Keratinocyte (primary cell): ENCODE results near the gene UBA7. TPM values are rescaled to one million over a fixed set of nuclear protein-coding genes. Genes with fewer than 3 reads are reported as not detected.

Source experiments
- DNase-seq: peaks from one replicate; pipeline ENCODE4 v3.0.0-alpha.2; 2011; ENCODE audit warnings: low read depth, missing footprints, low spot score
- FAIRE-seq: peaks from 2 replicates; lab custom pipeline; 2011; peaks lifted over from hg19 to GRCh38; lab: Jason Lieb, UNC
- H2AFZ ChIP-seq: 2 replicates; pipeline ENCODE4 v1.6.0; 2012; ENCODE audit warnings: low read length, control low read depth, inconsistent platforms; ENCODE audit not compliant: control insufficient read depth
- H3K27ac ChIP-seq: 2 replicates; pipeline ENCODE4 v1.5.1; 2011; ENCODE audit warnings: low read length; ENCODE audit not compliant: control insufficient read depth, insufficient read depth
- H3K27me3 ChIP-seq: 3 replicates; pipeline ENCODE4 v1.6.0; 2011; ENCODE audit warnings: low read length; ENCODE audit not compliant: control insufficient read depth, insufficient read depth; ENCODE audit errors: extremely low read depth
- H3K36me3 ChIP-seq, 2 experiments: 2 replicates in 1 of 2; 3 replicates in 1 of 2; pipeline ENCODE4 v1.5.1; 2011; ENCODE audit warnings: low read length in 2 of 2, mild to moderate bottlenecking in 1 of 2; ENCODE audit not compliant: control insufficient read depth in 2 of 2, insufficient read depth in 2 of 2; ENCODE audit errors: extremely low read depth in 1 of 2
- H3K4me1 ChIP-seq: 3 replicates; pipeline ENCODE4 v1.5.1; 2011; ENCODE audit warnings: low read length; ENCODE audit not compliant: control insufficient read depth, insufficient read depth; ENCODE audit errors: extremely low read depth
- H3K4me2 ChIP-seq: 3 replicates; pipeline ENCODE4 v1.6.0; 2011; ENCODE audit warnings: low read depth, low read length; ENCODE audit not compliant: control insufficient read depth, insufficient read depth; ENCODE audit errors: extremely low read depth
- H3K4me3 ChIP-seq, 3 experiments: fragments of 200-600 bp in 1 of 3; sonication (generic) in 1 of 3; 2 replicates in 2 of 3; 3 replicates in 1 of 3; pipeline ENCODE4 v1.5.1; 2011 to 2016; ENCODE audit warnings: low read length in 3 of 3, mild to moderate bottlenecking in 3 of 3, control low read depth in 2 of 3, inconsistent platforms in 1 of 3, low read depth in 1 of 3, mixed read lengths in 1 of 3, mixed run types in 1 of 3, moderate library complexity in 1 of 3; ENCODE audit not compliant: control insufficient read depth in 2 of 3, insufficient read depth in 2 of 3; ENCODE audit errors: extremely low read depth in 1 of 3
- H3K79me2 ChIP-seq: 2 replicates; pipeline ENCODE4 v1.6.0; 2012; ENCODE audit warnings: low read length; ENCODE audit not compliant: control insufficient read depth, insufficient read depth
- H3K9ac ChIP-seq: 3 replicates; pipeline ENCODE4 v1.6.0; 2011; ENCODE audit warnings: low read length; ENCODE audit not compliant: control insufficient read depth, insufficient read depth; ENCODE audit errors: extremely low read depth
- H3K9me1 ChIP-seq: 3 replicates; pipeline ENCODE4 v1.6.0; 2011; ENCODE audit warnings: low read length; ENCODE audit not compliant: control insufficient read depth, insufficient read depth; ENCODE audit errors: extremely low read depth
- H3K9me3 ChIP-seq: 2 replicates; pipeline ENCODE4 v1.5.1; 2012; ENCODE audit warnings: low read depth, low read length; ENCODE audit not compliant: control insufficient read depth
- H4K20me1 ChIP-seq: 3 replicates; pipeline ENCODE4 v1.6.0; 2011; ENCODE audit warnings: low read length; ENCODE audit not compliant: control insufficient read depth, insufficient read depth; ENCODE audit errors: extremely low read depth
- CTCF ChIP-seq, 3 experiments: IDR thresholded peaks in 1 of 3; conservative IDR thresholded peaks in 1 of 3; optimal IDR thresholded peaks in 1 of 3; 2 replicates in 2 of 3; 3 replicates in 1 of 3; pipeline versions ENCODE3 to v1.5.1; 2011; ENCODE audit warnings: low read length in 3 of 3, mild to moderate bottlenecking in 3 of 3, moderate library complexity in 2 of 3, control low read depth in 1 of 3, inconsistent platforms in 1 of 3; ENCODE audit not compliant: insufficient read depth in 2 of 3; ENCODE audit errors: extremely low read depth in 1 of 3
- EZH2 ChIP-seq: IDR thresholded peaks from one replicate; pipeline ENCODE4 v1.6.1; 2012; ENCODE audit warnings: inconsistent platforms, mild to moderate bottlenecking, low read length, moderate library complexity
- dilution Hi-C: fragments of 300-500 bp; cut with MboI; formaldehyde crosslinking; loops from one replicate; pipeline ENCODE4 v1.7.0; 2020; ENCODE audit warnings: low sequenced_read_pairs; ENCODE audit not compliant: extremely low pct_ligation_motif_present
- polyA plus RNA-seq, 5 experiments: library from polyadenylated mRNA; depleted of rRNA in 3 of 5; stranded (reverse) in 3 of 5; stranded (forward) in 1 of 5; unstranded in 1 of 5; fragments of >200 nt; gene quantifications; 1 replicate in 1 of 5; 2 replicates in 3 of 5; 3 replicates in 1 of 5; pipeline versions ENCODE4 v1.2.1 to v1.2.3, GENCODE V29; 2011 to 2012; ENCODE audit warnings: missing spikeins in 2 of 5, low read depth in 1 of 5, low replicate concordance in 1 of 5

Gene UBA7
- polyA plus RNA-seq, 1 donor (not counting 4 experiments of a cell fraction or from before 2014, with no cell fraction given): 5.4 TPM

DNA sequence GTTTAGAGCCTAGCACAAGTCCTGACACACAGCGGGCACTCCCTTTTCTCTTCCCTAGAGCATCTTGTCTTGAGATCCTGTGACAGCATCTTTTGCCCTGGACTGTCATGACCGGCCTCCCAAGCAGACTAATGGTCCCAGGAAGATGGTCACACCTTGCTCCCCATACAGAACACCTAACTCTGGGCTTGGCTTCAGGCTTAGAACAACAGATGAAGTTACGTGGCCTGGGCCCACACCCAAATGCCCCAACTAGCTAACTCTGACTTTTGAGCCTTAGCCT, 26.6 kb downstream of the UBA7 start:
- Histone ChIP-seq H3K36me3 (peaks cover 0 to 8% of the 10 kb centered on the region in 2 experiments), H3K79me2 (peaks cover 31% of the 10 kb centered on the region), H3K27me3 (no peaks in the 10 kb centered on the region), H3K4me1 (peaks cover 12% of the 10 kb centered on the region), H3K4me2 (peak overlapping the region; percentile 94), H3K9me1 (no peaks in the 10 kb centered on the region), H2AFZ (no peak overlapping the region), H3K9ac (peak overlapping the region; percentile 91), H3K27ac (peak overlapping the region; percentile 96), H4K20me1 (no peaks in the 10 kb centered on the region), H3K9me3 (no peaks in the 10 kb centered on the region), H3K4me3 (peak overlapping the region in 1 of 3 experiments; percentile 97)
- peak; percentile 53 for DNase-seq
- TF ChIP-seq CTCF (optimal IDR thresholded peaks at IDR 0.05 in 1 of 3, IDR thresholded peaks at IDR 0.05 in 1 of 3, conservative IDR thresholded peaks at IDR 0.05 in 1 of 3; ENCODE audit: extremely low read depth in 1 of 3, insufficient read depth in 2 of 3, low read length in 3 of 3) (no peak), EZH2 (no peak)
- dilution Hi-C loops: no loop called here
- FAIRE-seq: no peak

DNA sequence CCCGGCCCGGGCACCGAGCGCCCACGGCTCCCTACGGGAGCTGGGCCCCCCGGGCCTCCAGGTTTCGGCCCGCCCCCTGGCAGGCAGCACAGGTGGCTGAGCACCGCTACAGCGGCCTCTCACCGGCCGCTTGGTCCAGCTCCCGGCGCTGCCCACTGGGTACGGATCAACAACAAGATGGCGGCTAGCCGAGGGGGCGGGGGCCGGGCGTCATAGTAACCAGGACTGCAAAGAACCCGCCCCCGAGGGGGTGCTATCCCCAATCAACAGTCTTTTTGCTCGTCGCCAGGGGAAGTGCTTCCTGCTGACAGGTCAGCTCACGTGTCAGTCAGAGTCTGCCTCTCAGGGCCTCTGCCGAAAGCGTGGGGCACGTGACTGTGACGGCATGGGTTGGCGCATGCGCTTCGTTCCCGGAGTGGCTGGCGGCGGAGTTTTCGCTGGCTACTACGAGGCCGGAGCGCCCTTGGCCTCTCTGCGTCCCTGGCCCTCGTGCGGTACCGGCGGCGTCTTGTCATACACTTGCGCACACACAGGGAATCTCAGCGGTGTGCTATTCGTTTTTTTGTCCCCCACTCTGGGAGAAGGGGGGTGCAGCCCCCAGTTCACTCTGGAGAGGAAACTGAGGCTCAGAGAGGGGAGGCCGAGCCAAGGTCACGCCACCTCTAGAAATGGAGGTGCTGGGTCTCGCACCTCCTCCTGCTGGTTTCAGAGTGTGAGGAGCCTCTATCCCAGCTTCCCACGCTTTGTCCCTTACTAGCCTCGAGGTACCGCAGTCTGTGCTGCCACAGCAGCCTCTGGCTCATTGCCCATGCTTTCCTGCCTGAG, 27.2 kb downstream of the UBA7 start, which contains the start of gene IP6K1:
Gene IP6K1, minus strand, starts transcription at position 186 of the 825 bp plus-strand sequence. CDS start 38,502 bp downstream, outside the sequence.
- H3K27ac ChIP-seq: peak within 1 kb of the TSS; percentile 96
- H3K9ac ChIP-seq: peak within 1 kb of the TSS; percentile 91
- peak within 1 kb of the TSS; percentile 86 to 97 (median 93) for H3K4me3 ChIP-seq
- H3K9me1 ChIP-seq: no peaks in the 10 kb centered on the region
- DNase-seq (peak; percentile 99), FAIRE-seq (peak; percentile 92)
- peak within 1 kb of the TSS; percentile 99 for H3K4me2 ChIP-seq
- H3K27me3 ChIP-seq: no peaks in the 10 kb centered on the region
- H4K20me1 ChIP-seq: no peaks in the 10 kb centered on the region
- peaks cover under 1 to 9% of the 10 kb centered on the region in 2 experiments for H3K36me3 ChIP-seq
- no peak for TF ChIP-seq EZH2
- TF ChIP-seq CTCF (optimal IDR thresholded peaks at IDR 0.05 in 1 of 3, IDR thresholded peaks at IDR 0.05 in 1 of 3, conservative IDR thresholded peaks at IDR 0.05 in 1 of 3; ENCODE audit: extremely low read depth in 1 of 3, insufficient read depth in 2 of 3, low read length in 3 of 3): no peak
- peaks cover 33% of the 10 kb centered on the region for H3K79me2 ChIP-seq
- no peaks in the 10 kb centered on the region for H3K9me3 ChIP-seq
- peaks cover 12% of the 10 kb centered on the region for H3K4me1 ChIP-seq
- peak within 1 kb of the TSS; percentile 96 for H2AFZ ChIP-seq
- dilution Hi-C loops: no loop called here
